Activated T-helper 1 cell treated with anti-CD3 and anti-CD28 coated beads, Interleukin-2, amount 50 U/mL, for 16 hours (primary cell): ENCODE measurements around the gene ATP5PD.
"Not testable (repeated sequence)": the region's sequence is repeated elsewhere in the genome, so short reads cannot be mapped to it uniquely, and the experiment has no call there.

Experiments used
- DNase-seq, 2 donors: peaks; one replicate each; pipeline ENCODE4 v3.0.0-alpha.2; 2020; ENCODE audit warnings: low read depth in 1 of 2, low spot score in 1 of 2

ATP5PD gene

GRCh38 chr17:75077496-75078283, 30.9 kb upstream of the ATP5PD start:
- peak in 1 of 2 donors; percentile 37 for DNase-seq

DNA sequence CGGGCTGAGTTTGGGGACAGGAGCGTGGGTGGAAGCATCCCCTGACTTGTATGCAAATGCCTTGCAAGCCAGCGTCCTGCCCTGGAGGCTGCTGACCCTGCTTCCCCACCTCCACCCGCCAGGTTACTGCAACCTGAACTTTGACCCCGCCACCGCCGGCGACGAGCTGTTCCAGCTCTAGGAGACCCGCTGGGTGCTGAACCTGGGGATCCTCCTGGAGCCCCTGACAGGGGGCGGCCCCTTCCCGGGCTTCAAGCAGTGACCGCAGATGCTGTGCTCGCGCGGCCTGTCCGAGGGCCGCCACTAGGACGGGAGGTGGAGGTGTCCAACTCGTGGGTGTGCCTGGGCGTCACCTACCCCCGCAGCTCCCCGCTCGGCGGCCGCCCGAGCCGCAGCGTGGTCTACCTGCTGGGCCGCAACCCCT, 30.3 kb upstream of the ATP5PD start:
- DNase-seq, result no peak

DNA sequence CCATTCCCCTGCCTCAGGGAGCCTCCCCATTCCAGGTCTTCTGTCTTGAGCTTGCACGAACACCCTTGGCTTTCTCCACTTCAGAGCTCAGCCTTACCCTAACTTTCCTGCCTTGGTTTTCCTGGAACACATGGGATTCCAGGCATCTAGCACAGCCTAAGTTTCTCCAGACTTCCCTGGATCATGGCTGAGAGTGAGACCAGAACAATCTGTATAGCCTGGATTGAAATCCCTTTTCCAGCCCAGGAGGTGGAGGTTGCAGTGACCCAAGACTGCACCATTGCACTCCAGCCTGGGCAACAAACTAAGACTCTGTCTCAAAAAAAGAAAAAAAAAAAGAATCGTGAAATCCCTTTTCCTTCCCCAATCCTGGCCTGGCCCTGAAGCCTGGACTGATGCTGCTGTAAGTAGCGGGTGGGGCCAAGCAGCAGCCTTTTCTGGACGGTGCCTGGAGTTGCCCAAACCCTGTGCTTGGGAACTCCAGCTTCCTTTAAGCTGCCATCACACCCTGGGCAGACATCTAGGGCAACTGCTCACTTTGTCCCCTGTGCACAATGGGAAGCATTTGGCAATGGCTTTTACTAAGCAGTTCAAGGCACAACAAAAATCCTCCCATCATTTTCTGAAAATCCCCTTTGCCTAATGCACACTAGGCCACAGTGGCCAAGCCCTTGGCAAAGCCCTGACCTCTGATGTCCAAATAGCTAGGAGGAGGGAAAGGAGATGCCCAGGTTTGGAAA, 29.0 kb upstream of the ATP5PD start:
- no peak for DNase-seq

- DNase-seq, result no peak
Measured at GRCh38 chr17:75074532-75074931, 27.8 kb upstream of the ATP5PD start.

DNA sequence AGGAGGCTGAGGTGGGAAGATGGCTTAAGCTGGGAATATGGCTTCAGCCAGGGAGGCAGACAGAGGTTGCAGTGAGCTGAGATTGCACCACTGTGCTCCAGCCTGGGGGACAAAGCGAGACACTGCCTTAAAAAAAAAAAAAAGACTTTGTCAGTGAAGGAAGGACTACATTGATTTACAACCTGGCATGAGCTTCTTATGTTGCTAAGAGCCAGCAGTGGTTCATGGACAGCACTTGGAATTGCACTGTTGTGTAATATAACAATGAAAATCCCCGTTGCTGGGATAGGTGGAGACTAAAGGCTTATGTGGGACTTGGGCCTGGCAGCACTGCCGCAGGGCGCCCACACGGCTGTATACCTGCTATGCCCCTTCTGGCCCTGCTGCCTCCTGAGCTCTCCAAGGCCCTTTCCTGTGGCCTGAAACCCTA, 26.9 kb upstream of the ATP5PD start:
- DNase-seq, result no peak

- not testable (repeated sequence) for DNase-seq
Measured at GRCh38 chr17:75072909-75073308, 26.1 kb upstream of the ATP5PD start.

- not testable (repeated sequence) for DNase-seq
Measured at GRCh38 chr17:75071478-75072271, 24.9 kb upstream of the ATP5PD start.

DNA sequence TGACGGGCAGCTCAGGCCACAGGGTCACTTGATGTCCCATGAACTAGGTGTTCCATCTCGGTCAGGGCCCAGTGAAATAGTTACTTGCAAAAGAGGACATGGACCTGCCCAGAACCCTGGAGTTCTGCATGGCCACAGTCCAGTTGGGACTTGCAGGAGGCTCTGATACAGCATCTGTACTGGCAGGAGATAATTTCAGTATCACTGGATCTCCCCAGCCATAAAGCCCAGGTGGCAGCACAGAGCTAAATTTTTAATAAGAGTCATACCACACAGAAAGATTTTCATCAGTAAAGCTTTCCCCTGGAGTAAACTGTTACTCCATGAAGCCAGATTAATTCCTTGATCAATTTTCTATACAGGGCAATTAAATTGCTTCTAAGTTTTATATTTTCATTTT, 23.0 kb upstream of the ATP5PD start:
- DNase-seq, result no peak

DNA sequence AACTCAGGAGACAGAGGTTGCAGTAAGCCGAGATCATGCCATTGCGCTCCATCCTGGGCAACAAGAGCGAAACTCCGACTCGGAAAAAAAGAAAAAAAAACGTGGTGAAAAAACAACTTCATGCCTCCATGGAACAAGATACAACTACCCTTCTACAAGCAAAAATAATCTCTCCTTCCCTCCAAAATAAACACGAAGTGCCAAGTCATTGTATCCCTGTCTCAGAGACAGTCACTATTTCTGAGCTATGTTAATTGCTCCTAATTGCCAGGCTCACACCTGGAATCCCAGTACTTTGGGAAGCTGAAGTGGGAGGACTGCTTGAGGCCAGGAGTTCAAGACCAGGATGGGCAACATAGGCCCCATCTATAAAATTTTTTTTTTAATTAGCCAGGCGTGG, 22.0 kb upstream of the ATP5PD start:
- no peak for DNase-seq

DNA sequence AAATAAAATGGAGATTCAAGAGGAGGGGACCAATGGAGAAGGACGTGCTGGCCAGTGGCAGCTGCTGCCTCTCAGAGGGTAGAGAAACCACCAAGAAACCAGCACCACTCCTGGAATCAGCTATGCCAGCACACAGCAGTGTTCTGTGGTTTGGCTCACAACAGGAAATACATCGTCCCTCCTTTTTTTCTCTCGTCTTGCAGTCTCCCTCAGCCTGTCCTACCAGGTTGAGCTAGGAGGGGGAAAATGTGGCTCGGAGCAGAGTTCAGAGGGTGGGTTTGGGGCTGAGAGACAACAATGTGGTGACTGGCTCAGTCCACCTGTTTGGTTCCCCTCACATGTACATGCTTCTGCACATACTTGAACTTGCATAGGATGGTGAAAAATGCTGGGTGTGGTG, 21.1 kb upstream of the ATP5PD start:
- no peak for DNase-seq

- DNase-seq, result no peak
Measured at GRCh38 chr17:75065562-75066151, 18.9 kb upstream of the ATP5PD start.

- no peak for DNase-seq
Measured at GRCh38 chr17:75064867-75065561, 18.2 kb upstream of the ATP5PD start.

DNA sequence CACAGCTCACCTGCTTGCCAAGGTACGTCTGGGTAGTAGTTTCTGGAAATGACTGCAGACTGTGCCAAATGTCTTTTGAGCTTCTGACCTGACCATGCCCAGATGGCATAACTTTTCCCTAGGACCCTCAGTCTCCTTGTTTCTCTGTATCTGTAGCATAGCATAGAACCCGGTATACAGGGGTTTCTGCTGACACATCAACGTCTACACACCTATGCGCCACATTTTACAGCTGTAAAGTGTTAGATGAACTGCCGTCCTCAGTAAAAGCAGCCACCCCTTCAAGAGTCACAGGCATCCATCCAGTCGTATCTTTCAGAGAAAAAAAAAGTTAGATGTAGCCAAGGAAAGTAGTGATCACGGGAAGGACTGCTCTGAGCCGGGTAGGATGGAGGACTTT, 17.7 kb upstream of the ATP5PD start:
- no peak for DNase-seq

DNA sequence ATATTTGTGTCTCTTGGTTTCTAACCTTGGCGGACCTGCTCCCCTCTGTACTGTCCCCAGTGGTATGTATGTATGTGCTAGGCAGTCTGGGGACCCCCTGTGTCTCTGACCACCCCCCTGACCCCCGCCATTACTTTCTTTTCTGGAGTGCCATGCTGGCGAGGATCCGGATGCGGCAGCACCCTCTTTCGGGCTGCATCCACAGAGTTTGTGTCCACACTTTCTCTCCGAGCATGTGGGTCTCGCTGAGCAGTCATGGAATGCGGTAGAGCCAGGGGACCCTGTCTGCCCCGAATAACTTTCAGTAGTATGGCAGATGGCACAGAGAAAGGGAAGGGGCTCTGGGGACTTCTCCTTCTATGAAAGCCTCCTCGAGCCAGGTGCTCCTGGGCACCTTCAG, 17.3 kb upstream of the ATP5PD start:
- DNase-seq, result no peak

- DNase-seq, result no peak
Measured at GRCh38 chr17:75063626-75064025, 16.9 kb upstream of the ATP5PD start.

GRCh38 chr17:75063201-75063600, 16.4 kb upstream of the ATP5PD start:
- no peak for DNase-seq

DNA sequence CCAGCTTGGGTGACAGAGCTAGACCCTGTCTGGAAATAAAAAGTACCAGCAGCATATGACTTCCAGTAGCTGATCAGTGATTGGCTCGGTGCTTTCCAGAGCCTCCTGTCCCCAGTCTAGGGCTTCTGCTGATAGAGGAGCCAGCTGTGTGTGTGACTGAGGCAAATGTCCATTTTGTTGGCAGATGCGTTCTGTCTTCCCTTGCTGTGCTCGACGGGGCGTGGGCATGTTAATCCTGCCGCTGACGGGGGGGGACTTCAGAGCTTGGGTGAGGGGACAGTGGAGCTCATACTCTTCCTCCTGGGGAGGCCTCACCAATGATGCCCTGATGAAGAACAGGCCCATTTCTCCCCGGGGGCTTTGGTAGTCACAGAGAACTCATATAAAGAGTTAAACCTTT, 14.8 kb upstream of the ATP5PD start:
- DNase-seq, result no peak

GRCh38 chr17:75061055-75061438, 14.3 kb upstream of the ATP5PD start:
- no peak for DNase-seq

GRCh38 chr17:75060434-75061054, 13.8 kb upstream of the ATP5PD start:
- no peak for DNase-seq
